ENCODE data around the gene CPT1A. TPM values are rescaled to one million over a fixed set of nuclear protein-coding genes. Genes with fewer than 3 reads are reported as not detected.
A peak's percentile ranks its signal among the peaks of the same experiment; 100 is the strongest.
"Not testable (repeated sequence)": the region's sequence is repeated elsewhere in the genome, so short reads cannot be mapped to it uniquely, and the experiment has no call there.

The CPT1A gene
- total RNA-seq: 10 to 100 TPM; 28.8 to 32.9 TPM

DNA sequence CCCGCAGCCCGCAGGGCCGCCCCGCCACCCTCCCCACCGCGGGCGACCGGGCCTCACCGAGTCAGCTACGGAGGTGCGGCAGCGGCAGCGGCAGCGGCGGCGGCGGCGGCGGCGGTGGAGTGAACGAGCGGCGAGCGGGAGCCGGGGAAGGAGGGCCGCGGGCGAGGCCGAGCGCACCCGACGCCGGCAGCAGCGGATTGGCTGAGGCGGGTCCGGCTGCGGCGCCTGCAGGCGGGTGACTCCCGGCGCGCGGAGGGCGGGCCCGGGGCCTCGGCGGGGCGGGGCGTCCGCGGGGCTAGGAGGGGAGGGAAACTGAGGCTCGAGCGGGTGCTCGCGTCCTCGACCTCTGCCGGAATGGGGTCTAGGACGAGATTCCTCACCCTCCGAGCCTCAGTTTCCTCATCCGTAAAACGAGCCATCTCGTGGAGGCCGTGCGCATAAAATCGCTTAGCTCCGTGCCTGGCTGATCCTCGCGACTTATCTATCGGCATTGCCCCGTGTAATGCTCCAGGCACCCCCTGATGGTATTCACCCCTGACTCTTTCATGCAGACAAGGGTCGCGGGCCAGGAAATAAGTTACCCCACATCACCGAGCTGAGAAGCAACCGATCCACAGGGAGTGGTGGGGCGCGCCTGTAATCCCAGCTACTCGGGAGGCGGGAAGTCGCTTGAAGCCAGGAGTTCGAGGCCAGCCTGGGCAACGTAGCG is at the start of gene CPT1A:
Gene CPT1A (minus strand): TSS at position 199 of the 709 bp plus-strand sequence. CDS start 26,442 bp downstream, outside the sequence.
- Mint-ChIP-seq H3K4me1 (ENCODE audit: low read depth) (peaks cover 42% of the 10 kb centered on the region), H3K9me3 (no peaks in the 10 kb centered on the region), H3K27ac (peak within 1 kb of the TSS; percentile 53), H3K4me3 (peak within 1 kb of the TSS; percentile 87), H3K36me3 (no peaks in the 10 kb centered on the region), H3K27me3 (no peaks in the 10 kb centered on the region)
- ChIA-PET CTCF (interaction anchor here (0.7 to 3.6 kb wide), 3 partner anchors 23 to 48 kb away, joined by 3 to 29 read pairs (median 17); no protein-coding TSS in a partner anchor), POLR2A (no interaction called here)
- intact Hi-C loops (cut with micrococcal nuclease): loop anchor here (5.0 to 10.0 kb wide), 4 partner anchors 205 to 1363 kb away; partner anchors contain the start of genes FADD, PPP6R3 and TPCN2
- DNase-seq: peak; percentile 82

DNA sequence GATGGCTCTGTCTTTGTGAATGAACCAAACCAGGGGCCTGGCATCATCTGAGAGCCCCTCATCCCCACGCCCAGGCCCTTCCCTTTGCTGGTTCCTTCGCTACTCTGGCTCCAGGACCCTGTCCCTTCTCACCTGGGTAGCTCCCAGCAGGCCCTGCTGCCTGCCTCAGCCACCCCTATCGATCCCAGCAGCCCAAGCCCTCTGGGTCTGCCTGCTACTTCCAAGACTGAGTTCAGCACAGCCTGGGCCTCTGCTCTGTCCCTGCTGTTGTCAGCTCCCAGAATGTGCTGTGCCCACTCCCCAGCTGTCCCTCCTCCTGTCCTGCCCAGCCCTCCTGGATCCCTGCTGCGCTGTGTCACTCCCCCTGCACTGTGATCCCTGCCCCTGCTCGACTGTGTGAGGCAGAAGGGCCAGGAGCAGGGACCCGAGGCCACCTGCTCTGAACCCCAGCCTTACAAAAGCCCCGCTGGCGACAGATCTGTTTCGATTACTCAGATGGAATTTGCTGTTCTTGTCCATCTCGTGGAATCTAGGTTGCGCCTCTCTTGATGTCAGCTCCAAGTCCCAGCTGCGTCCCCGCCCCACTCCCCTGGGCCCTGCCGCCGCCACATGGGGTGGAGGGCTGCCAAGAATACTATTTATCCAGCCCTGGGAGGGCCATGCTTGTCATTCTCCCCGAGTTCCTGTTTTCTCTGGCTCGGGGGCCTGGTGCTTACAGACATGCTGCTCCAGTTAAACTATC is 48.9 kb upstream of the CPT1A start:
- Mint-ChIP-seq H3K27me3 (no peaks in the 10 kb centered on the region), H3K4me1 (ENCODE audit: low read depth) (peaks cover 2% of the 10 kb centered on the region), H3K9me3 (no peaks in the 10 kb centered on the region), H3K27ac (no peak overlapping the region), H3K4me3 (no peak overlapping the region), H3K36me3 (peaks cover 35% of the 10 kb centered on the region)
- CTCF ChIA-PET: interaction anchor here (1.1 to 1.2 kb wide), 2 partner anchors 10 to 11 kb away, joined by 4 read pairs; no protein-coding TSS in a partner anchor
- no peak for DNase-seq
- intact Hi-C loops (cut with micrococcal nuclease): no loop called here
- POLR2A ChIA-PET: interaction anchor here (1.0 kb wide), 1 partner anchor 10 kb away, joined by 3 read pairs; no protein-coding TSS in a partner anchor

DNA sequence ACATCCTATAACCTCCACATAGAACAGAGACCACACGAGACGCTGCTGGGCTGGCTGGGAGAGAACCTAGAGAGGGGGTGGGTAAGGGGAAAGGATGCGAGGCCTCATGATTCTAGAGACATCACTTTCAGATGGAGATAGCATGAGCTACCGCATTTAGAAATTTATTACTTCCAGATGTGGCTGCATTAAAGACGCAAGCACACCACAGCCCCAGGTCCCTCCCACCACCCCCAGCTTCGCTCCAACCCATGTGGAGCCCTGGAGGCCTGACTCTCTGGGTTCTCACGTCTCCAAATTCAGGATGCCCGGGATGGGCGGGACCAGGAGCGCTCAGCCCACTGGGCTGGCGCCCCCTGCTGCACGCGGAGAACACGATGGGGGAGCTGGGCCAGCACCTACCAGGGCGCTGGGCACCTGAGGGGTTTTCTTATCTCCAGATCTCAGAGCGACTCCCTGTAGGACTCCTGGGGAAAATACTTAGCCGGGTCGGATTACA is 48.3 kb upstream of the CPT1A start:
- DNase-seq: no peak
- H3K36me3 Mint-ChIP-seq: peaks cover 35% of the 10 kb centered on the region
- POLR2A ChIA-PET: interaction anchor here (1.0 kb wide), 1 partner anchor 9 kb away, joined by 3 read pairs; no protein-coding TSS in a partner anchor
- H3K4me3 Mint-ChIP-seq: no peak overlapping the region
- no peaks in the 10 kb centered on the region for H3K9me3 Mint-ChIP-seq
- intact Hi-C loops (cut with micrococcal nuclease): no loop called here
- H3K4me1 Mint-ChIP-seq (ENCODE audit: low read depth): peaks cover 2% of the 10 kb centered on the region
- no peaks in the 10 kb centered on the region for H3K27me3 Mint-ChIP-seq
- CTCF ChIA-PET: interaction anchor here (1.1 to 1.2 kb wide), 2 partner anchors 10 kb away, joined by 4 read pairs; no protein-coding TSS in a partner anchor
- H3K27ac Mint-ChIP-seq: no peak overlapping the region

DNA sequence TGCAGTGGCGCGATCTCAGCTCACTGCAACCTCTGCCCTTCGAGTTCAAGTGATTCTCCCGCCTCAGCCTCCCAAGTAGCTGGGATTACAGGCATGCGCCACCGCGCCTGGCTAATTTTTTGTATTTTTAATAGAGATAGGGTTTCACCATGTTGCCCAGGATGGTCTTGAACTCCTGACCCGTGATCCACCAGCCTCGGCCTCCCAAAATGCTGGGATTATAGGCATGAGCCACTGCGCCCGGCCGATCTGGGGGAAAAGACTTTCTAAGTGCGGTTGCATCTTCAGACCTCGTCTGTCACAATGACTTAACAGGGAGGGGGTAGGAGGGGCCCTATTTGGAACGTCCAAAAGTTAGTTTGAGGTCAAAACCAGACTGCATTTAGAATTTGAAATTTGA is 43.1 kb upstream of the CPT1A start:
- intact Hi-C loops (cut with micrococcal nuclease); H3K27ac Mint-ChIP-seq; H3K9me3 Mint-ChIP-seq; DNase-seq; H3K4me3 Mint-ChIP-seq; POLR2A ChIA-PET; H3K27me3 Mint-ChIP-seq; CTCF ChIA-PET; H3K4me1 Mint-ChIP-seq (ENCODE audit: low read depth): not testable (repeated sequence)
- peaks cover 10% of the 10 kb centered on the region for H3K36me3 Mint-ChIP-seq

DNA sequence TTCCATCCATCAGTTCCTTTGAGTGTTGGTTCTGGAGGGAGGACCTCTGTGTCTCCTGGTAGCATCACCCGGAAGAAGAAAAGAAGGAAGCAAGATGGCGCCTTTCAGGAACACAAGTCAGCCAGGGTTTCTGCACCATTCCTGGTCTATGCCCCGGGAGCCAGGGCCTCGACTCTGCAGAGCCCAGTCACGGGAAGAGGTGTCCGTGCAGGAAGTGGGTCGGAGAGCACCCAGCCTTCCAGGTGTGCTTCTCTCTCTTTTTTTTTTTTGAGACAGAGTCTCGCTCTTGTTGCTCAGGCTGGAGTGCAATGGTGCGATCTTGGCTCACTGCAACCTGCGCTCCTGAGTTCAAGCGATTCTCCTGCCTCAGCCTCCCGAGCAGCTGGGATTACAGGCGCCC is 40.7 kb upstream of the CPT1A start:
- no peaks in the 10 kb centered on the region for H3K27me3 Mint-ChIP-seq
- CTCF ChIA-PET: no interaction called here
- H3K27ac Mint-ChIP-seq: no peak overlapping the region
- DNase-seq: no peak
- H3K36me3 Mint-ChIP-seq: peaks cover 9% of the 10 kb centered on the region
- POLR2A ChIA-PET: no interaction called here
- intact Hi-C loops (cut with micrococcal nuclease): no loop called here
- H3K4me3 Mint-ChIP-seq: no peak overlapping the region
- H3K4me1 Mint-ChIP-seq (ENCODE audit: low read depth): no peaks in the 10 kb centered on the region
- H3K9me3 Mint-ChIP-seq: no peaks in the 10 kb centered on the region

DNA sequence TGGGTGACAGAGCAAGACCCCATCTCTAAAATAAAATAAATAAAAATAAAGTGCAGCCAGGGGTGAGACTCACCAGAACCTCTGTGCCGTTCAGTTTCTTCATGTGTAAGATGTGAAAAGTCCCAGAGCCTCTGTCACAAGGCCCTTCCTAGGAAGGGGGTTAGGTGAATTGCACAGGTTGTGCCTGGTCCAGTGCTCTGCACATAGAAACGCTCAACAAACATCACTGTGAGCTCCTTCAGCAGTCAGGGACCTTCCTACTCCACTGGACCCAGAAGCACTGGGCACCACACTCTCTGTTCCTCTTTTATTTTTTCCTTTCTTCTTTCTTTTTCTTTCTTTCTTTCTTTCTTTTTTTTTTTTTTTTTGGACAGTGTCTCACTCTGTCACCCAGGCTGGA is 39.6 kb upstream of the CPT1A start:
- no peak for DNase-seq
- Mint-ChIP-seq H3K4me3 (no peak overlapping the region), H3K27ac (no peak overlapping the region), H3K9me3 (no peaks in the 10 kb centered on the region), H3K4me1 (ENCODE audit: low read depth) (no peaks in the 10 kb centered on the region), H3K36me3 (peaks cover 9% of the 10 kb centered on the region), H3K27me3 (no peaks in the 10 kb centered on the region)
- POLR2A ChIA-PET: no interaction called here
- CTCF ChIA-PET: no interaction called here
- intact Hi-C loops (cut with micrococcal nuclease): no loop called here

DNA sequence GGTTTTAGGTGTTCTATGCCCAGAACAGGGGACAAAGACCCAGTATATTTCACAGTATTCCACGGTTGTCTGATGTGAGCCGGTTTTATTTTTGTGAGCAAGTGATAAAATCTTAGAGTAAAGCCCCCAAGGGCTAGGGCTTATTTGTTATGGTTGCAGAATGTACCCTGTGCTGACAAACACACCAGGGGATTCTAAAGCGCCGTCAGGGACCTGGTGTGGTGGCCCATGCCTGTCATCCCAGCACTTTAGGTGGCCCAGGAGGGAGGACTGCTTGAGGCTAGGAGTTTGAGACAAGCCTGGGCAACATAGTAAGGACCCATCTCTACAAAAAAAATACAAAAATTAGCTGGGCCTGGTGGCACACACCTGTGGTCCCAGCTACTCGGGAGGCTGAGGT is 39.1 kb upstream of the CPT1A start:
- H3K27me3 Mint-ChIP-seq: no peaks in the 10 kb centered on the region
- no peak overlapping the region for H3K27ac Mint-ChIP-seq
- intact Hi-C loops (cut with micrococcal nuclease): no loop called here
- no peak overlapping the region for H3K4me3 Mint-ChIP-seq
- no peaks in the 10 kb centered on the region for H3K9me3 Mint-ChIP-seq
- ChIA-PET POLR2A (interaction anchor here (1.0 kb wide), 1 partner anchor 9 kb away, joined by 3 read pairs; no protein-coding TSS in a partner anchor), CTCF (no interaction called here)
- H3K36me3 Mint-ChIP-seq: peaks cover 9% of the 10 kb centered on the region
- H3K4me1 Mint-ChIP-seq (ENCODE audit: low read depth): no peaks in the 10 kb centered on the region
- DNase-seq: no peak

DNA sequence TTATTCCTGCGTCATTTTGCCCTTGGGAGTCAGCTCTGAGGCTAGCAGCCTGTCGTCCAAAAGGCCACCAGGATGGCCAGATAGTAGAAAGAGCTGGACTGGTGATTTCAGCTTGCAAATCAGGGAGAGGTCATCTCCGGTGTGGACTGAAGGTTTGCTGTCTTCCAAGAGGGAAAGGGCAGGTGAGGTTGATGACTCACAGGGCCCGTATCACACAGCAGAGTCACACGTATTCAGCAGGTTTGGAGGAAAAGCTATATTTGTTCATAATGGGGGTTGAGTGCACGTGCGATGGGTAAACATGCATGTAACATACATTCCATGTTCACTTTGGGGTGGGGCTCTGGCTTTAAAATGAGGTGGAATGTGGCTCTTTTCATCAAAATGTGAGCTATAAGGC is 36.3 kb upstream of the CPT1A start:
- no peak for DNase-seq
- peaks cover 6% of the 10 kb centered on the region for H3K36me3 Mint-ChIP-seq
- H3K27ac Mint-ChIP-seq: no peak overlapping the region
- H3K27me3 Mint-ChIP-seq: no peaks in the 10 kb centered on the region
- ChIA-PET CTCF (no interaction called here), POLR2A (no interaction called here)
- intact Hi-C loops (cut with micrococcal nuclease): no loop called here
- no peaks in the 10 kb centered on the region for H3K4me1 Mint-ChIP-seq (ENCODE audit: low read depth)
- no peak overlapping the region for H3K4me3 Mint-ChIP-seq
- no peaks in the 10 kb centered on the region for H3K9me3 Mint-ChIP-seq

DNA sequence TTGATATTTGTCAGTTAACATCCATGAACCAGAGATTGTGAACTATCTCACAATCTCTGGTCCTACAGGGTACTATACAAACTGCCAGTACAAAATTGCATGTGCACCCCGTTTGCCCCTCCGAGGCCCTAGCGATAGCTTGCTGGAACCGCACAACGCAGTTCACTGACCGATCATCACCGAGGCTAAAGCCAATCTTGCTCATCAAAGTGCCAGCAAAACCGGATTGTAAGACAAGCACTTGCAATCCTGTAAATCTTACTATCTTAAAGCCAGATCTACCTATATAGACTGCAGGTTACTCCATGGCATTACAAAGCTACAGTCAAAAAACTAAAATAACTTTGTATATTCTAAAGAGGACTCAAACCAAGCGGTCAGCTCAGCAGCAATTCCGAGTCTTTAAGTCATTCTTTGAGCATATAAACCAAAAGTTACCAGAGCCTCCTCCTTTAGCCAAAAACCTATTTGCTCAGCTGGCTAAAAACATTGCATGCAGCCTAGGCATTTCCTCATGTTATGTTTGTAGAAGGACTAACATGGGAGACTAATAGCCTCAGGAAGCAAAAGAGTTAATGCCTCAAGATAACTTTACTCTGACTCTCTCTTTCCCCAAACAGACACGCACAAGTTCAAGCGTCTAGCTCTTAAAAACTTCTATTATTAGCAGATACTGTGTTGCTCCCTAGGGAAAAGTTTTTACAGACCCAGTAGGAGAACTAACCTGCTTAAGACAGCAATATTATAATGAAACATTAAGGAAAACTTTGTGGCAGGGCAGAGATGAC is 30.7 kb upstream of the CPT1A start:
- ChIA-PET CTCF (no interaction called here), POLR2A (no interaction called here)
- H3K27me3 Mint-ChIP-seq: peaks cover 17% of the 10 kb centered on the region
- H3K4me3 Mint-ChIP-seq: no peak overlapping the region
- H3K36me3 Mint-ChIP-seq: no peaks in the 10 kb centered on the region
- no peaks in the 10 kb centered on the region for H3K9me3 Mint-ChIP-seq
- no peak for DNase-seq
- peaks cover 12% of the 10 kb centered on the region for H3K4me1 Mint-ChIP-seq (ENCODE audit: low read depth)
- H3K27ac Mint-ChIP-seq: no peak overlapping the region
- intact Hi-C loops (cut with micrococcal nuclease): no loop called here

DNA sequence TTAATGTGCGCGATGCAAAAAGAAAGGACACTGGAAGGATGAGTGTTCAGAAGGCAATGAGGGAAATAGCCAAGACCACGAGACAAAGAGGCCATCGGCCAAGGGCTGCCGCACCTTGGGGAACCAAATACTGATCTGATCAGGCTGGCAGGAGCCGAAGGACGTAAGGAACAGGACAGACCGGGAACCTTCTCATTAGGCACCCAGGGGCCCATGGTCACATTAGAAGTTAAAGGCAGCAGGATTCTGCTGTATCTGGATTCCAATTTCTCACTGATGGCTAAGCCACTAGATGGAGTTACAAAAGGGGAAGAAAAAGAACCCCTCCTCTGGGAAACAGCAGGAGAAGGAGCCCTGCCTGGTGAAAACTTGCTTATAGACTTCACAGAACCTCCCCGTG is 28.8 kb upstream of the CPT1A start:
- no peak for DNase-seq
- ChIA-PET CTCF (no interaction called here), POLR2A (no interaction called here)
- Mint-ChIP-seq H3K27ac (no peak overlapping the region), H3K4me1 (ENCODE audit: low read depth) (peaks cover 12% of the 10 kb centered on the region), H3K27me3 (peaks cover 17% of the 10 kb centered on the region), H3K4me3 (peak overlapping the region; percentile 65), H3K9me3 (no peaks in the 10 kb centered on the region), H3K36me3 (no peaks in the 10 kb centered on the region)
- intact Hi-C loops (cut with micrococcal nuclease): no loop called here

DNA sequence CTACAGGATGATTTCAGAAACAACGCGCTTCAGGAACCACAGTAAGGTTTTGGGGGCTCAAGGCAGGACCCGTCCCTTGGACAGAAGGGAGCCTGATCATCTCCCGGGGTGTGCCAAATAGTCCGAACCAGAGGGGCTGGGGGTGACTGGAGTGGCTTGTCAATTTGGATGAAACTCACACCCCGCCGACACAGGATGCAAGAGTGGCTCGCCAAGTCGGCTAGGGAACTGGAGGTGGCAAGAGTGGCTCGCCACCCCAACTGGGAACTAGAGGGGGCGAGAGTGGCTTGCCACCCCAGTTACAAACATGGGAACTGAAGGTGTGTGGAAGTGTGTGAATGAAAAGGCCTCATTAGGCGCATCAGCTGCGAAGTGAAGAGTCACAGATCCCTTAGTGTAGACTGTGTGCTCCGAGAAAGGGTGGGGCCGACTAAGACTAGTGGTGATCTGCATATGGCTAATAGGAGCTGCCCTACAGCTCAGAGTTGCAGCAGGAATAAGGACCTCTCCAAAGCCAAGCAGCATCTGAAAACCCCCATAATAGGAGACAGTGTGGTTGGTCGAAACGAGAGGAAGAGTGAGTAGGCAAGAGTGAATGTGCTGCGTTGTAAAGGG is 26.6 kb upstream of the CPT1A start:
- peaks cover 5% of the 10 kb centered on the region for H3K9me3 Mint-ChIP-seq

More for the DNA sequence above, 26.6 kb upstream of the CPT1A start:
- H3K27me3 Mint-ChIP-seq: peaks cover 17% of the 10 kb centered on the region
- POLR2A ChIA-PET: no interaction called here
- no peak for DNase-seq
- CTCF ChIA-PET: interaction anchor here (0.8 kb wide), 1 partner anchor 26 kb away, joined by 3 read pairs; no protein-coding TSS in a partner anchor
- H3K27ac Mint-ChIP-seq: no peak overlapping the region
- H3K36me3 Mint-ChIP-seq: peaks cover 1% of the 10 kb centered on the region
- no peak overlapping the region for H3K4me3 Mint-ChIP-seq
- intact Hi-C loops (cut with micrococcal nuclease): no loop called here
- H3K4me1 Mint-ChIP-seq (ENCODE audit: low read depth): peaks cover 12% of the 10 kb centered on the region

Measured in activated CD4-positive, alpha-beta memory T cell treated with anti-CD3 and anti-CD28 coated beads for 36 hours (primary cell).